SK-N-MC (cell line): Measurements from ENCODE around the gene ELF4.

Experiments used
- EZH2 ChIP-seq: fragments of 200-600 bp; sonication (generic); IDR thresholded peaks from one replicate; pipeline ENCODE4 v1.6.1; 2017; ENCODE audit warnings: antibody characterized with exemption
- POLR2AphosphoS5 ChIP-seq: IDR thresholded peaks from 2 replicates; pipeline ENCODE4 v1.6.1; 2012; ENCODE audit warnings: mild to moderate bottlenecking, low read depth, low read length, borderline replicate concordance

GRCh38 chrX:130027569-130027968 is 82.7 kb downstream of the ELF4 start:
- TF ChIP-seq POLR2AphosphoS5: no peak
- TF ChIP-seq EZH2: no peak
